ENCODE measurements around the gene IL12B.
"Not testable (repeated sequence)": the region's sequence is repeated elsewhere in the genome, so short reads cannot be mapped to it uniquely, and the experiment has no call there.

Gene IL12B

DNA sequence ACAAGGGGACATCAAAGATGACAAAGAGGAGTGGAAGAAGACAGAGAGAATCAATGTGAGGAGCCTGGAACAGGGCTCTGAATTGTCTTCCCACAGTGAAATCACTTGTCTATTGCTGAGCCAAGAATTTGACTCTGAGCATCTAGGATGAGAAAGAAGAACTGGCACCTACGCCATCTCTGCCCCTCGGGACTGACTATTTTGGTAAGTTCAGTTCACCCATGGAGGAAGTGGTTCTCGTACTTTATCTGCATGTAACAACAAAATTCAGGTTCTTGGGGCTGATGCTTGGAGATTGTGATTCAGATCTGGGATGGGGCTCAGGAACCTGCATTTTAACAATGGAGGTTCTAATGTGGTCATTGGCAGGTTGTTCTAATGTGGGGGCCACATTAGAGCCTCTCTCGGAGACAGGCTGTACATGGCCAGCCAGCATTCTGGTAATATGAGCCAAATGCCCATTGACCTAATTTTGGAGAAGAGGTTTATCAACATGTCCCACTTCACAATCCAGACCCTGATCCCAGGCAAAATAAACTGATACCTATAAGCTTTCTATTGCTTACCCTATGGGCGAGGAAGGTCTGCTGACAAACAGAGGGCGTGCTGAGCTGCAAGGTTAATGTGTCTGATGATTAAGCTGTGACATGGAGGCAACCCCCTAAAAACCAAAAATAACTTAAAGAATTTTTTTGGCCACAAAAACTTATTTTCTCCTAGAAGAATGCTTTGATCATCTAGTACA is 2.7 kb upstream of the IL12B start:
- no peak for DNase-seq (ENCODE audit: low read depth, low spot score)

DNA sequence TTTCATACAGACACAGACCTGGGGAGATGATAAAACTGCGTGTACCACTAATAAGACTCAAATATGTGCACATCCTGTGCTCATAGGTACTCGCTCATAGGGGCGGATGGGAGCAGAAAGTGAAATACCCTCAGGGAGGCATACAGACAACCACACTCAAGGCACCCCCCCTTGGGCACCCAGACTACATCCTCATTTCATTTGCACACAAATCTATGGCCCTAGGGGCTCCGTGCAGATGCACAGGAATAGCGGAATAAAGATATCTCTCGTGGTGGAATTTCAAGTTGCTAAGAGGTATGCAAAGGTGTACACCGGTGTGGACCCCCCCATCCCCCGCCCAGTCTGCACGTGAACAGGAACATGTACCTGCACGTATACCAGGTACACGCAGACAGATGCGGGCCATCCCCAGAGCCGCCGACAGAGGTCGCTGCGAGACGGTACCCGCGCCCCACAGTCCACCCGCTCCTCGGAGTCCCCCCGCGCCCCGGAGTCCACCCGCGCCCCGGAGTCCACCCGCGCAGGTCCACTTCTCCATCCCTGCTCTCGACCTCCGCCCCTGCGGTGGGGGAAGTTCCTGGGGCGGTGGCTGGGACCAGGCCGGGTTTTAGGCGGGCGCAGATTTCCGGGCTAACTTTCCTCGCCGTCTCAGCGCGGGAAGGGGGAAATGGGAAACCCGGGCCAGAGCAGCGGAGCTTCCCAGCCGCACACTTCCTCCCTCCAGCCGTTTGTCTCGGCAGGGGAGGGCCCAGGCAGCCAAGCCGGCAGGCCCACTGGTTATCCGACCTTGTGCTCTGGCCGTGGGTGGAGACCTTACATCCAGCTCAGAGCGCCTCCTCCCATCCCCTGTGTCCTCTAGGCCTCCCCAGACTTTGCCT is 1.0 kb upstream of the IL12B start:
- no peak for DNase-seq (ENCODE audit: low read depth, low spot score)

DNA sequence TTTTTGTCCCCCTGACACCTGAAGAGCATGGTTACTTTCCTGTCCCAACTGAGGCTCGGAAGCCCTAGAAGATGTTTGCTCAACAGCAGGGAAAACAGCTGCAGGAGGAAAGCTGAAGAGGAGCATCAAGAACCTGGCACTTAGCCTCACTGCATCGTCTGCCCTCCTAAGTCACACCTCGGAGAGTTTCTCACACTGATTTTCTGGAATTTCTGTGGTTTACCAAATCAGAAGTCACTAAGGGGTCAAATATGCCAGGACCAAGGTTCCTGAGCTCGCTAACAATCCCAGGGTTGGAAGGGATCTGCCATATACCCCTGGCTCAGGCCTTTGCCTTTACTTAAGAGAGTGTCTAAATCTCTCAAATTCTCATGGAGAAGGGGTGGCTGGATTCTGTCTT is 5.3 kb downstream of the IL12B start:
- DNase-seq (ENCODE audit: low read depth, low spot score), result no peak

DNA sequence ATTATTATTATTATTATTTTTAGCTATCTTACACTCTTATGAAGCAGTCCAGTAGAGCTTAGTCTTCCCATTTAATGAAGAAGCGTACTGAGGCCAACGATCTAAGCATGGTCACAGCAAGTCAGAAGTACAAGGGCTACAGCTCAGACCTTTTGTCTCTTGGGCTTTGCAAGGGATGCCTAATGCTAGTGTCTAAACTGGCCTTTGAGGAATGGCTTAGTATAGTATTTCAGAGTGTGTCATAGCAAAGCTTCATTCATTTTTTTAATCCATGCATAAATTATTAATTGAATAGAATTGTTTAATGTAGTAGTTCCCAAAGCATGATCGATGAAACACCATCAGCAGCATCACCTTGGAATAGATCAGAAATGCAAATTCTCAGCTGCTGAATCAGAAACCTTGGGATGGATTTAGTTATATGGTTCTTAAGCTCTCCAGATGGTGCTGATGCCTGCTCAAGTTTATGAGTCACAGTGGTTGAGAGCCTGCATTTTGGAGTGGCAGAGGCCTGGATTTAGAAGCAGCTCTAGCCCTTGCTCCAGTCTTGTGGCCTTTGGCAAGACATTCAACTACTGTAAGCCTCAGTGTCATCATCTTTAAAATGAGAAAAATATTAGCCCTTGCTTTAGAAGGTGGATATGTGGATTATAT is 6.1 kb downstream of the IL12B start:
- DNase-seq (ENCODE audit: low read depth, low spot score), result no peak

DNA sequence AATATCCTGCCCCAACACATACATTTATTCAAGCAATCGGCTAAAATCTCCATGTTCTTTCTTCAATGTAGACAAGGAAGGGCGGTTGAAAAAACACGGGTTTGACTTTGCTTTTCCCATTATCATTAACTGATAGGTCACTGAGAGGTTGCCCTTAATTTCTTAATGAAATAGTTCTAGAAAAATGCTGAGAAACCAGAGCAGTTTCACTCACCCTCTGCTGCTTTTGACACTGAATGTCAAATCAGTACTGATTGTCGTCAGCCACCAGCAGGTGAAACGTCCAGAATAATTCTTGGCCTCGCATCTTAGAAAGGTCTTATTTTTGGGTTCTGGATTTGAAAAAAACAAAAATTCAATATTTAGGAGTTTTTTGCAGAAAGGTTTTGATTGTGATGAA is 8.1 kb downstream of the IL12B start:
- no peak for DNase-seq (ENCODE audit: low read depth, low spot score)

DNA sequence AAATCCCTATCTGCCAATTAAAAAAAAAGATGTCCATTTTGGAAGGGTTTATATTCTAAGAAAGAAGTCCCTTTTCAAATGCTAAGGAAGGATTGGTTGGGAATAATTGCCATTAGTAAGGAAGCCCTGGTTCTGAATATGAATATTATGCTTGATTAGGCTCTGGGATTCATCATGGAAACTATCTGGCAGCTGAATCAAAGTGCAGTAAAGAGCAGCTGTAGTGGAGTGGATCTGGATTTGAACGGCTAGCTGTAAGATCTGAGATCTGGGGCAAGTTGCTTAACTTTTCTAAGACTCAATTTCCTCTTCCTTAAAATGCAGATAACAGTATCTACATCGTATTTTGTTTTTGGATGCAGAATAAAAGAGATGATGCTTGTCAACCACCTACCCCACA is 10.5 kb downstream of the IL12B start:
- no peak for DNase-seq (ENCODE audit: low read depth, low spot score)

DNA sequence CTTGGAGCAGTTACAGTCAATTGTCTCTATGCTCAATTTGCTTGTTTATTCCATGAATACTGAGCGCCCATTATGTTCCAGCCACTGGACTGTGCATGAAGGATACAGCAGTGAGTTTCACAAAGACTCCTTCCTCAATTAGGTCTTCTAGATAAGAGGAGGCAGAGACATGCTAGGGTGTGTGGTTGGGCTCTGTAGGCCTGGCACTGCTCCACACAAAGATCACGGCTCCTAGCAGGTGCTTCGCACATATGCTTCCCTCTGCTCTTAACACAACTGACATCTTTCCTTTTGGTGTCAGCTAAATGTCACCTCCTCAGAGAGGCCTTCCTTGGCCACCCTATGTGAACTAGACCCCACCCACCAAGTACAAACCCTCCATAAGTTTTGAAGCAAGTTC is 10.9 kb downstream of the IL12B start:
- DNase-seq (ENCODE audit: low read depth, low spot score), result no peak

DNA sequence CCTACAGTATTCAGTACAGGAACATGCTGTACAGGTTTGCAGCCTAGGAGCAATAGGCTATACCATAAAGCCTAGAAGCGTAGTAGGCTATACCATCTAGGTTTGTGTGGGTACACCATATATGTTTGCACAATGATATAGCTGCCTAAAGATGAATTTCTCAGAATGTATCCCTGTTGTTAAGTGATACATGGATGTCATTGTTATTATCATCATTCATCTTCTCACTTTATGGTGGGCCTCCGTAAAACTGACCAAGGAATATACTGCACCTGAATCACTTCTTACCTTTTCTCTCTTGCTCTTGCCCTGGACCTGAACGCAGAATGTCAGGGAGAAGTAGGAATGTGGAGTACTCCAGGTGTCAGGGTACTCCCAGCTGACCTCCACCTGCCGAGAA is 11.8 kb downstream of the IL12B start:
- DNase-seq (ENCODE audit: low read depth, low spot score), result no peak

DNA sequence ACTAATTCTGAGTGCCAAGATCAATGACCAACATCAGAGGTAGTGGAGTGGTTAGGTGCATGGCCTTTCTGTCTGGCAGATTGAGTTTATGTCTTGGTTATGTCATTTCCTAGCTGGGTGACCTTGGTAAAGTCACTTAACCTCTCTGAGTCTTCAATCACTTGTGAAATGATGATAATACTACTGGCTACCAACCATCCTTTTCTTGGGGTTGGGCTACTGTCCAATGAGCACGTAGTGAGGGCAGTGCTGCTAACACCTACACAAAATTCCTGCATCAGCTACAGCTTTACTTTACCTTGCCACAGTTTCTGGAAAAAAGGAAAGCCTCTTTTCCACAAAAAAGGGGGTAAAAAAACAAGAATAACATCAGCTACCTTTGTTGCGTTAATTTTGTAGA is 12.4 kb downstream of the IL12B start:
- no peak for DNase-seq (ENCODE audit: low read depth, low spot score)

DNA sequence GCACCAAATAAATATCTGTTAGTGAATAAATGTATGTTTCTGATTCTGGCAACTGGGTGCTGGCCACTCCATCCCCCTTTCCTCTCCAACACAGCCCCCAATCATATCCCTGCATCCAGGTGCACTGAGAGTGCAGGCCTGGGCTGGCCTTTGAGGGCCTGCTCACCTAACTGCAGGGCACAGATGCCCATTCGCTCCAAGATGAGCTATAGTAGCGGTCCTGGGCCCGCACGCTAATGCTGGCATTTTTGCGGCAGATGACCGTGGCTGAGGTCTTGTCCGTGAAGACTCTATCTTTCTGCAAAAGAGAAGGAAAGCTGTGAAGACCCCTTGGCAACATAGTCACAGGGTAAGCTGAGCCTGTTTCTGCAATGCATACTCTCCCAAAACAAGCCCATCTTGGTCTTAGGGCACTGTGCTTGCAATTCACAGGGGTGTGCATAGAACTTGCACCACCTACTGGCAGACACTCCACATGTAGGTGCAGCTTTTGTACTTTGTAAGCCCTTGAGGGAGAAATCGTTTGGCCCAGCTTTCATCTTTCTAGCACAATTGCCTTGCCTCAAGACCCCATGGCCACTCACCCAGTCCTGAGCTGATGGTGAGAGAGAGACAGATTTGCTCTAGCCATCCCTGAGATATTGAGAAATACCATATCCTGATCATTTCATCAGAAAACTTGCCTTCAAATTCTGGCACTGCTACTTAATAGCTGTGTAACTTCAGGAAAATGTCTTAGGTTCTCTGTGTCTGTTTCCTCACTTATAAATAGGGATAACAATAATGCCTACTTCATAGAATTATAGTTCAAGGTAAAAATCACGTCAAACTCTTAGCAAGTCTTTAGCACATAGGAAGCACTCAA is 13.5 kb downstream of the IL12B start:
- DNase-seq (ENCODE audit: low read depth, low spot score), result no peak

DNA sequence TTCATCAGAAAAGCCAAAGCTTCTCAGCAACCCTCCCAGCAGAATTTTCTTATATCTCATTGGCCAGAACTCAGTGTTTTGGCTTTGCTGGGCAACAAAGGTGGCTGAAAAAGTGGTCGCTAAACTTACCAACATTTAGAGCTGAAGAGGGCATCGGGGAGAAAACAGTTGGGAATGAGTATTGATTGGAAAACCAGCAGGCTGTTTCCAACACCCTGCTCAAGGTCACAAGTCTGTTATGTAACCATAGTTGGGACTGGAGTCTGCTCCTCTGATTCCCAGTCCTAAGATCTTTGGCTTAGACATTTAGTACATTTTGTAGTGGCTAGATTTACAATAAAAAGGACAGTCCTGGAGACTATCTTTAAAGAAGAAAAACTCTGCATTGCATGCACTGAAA is 17.1 kb downstream of the IL12B start:
- DNase-seq (ENCODE audit: low read depth, low spot score), result no peak

DNA sequence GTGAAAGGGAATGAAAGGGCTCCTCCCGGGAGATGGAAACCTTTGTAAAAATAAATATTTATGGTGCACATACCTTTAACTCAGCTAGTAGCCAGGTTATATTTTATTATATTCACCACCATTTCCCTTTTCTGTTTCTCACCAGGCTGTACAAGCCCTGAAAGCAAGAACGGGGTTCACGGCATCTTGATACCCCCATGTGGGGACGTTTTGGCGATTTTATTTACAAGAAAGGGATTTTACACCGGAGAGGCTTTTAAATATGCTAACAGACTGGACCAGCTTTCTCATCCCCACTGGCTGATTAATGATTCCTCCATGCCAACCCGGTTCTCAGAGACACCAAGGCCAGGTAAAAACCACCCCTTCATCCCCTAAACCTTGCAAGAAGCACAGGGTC is 19.2 kb downstream of the IL12B start:
- DNase-seq (ENCODE audit: low read depth, low spot score), result no peak

DNA sequence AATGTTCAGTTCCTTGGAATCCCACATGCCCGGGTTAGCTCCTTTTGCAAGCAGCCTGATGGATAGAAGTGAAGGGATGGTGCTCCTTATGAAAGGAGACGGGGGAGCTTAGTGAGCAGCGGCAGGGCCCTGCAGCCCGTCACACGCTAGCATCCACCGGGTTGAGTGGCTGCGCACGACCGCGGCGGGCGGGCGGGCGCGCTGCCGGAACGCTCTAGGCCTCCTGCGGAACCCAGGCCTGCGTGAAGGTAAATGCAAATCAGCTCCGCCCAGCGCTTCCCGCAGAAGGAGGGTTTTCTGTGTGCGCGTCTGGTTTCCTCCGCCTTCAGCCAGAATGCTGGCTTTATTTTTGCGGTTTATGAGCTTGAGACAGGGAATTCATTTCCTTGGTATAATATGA is 19.8 kb downstream of the IL12B start:
- DNase-seq (ENCODE audit: low read depth, low spot score), result no peak

DNA sequence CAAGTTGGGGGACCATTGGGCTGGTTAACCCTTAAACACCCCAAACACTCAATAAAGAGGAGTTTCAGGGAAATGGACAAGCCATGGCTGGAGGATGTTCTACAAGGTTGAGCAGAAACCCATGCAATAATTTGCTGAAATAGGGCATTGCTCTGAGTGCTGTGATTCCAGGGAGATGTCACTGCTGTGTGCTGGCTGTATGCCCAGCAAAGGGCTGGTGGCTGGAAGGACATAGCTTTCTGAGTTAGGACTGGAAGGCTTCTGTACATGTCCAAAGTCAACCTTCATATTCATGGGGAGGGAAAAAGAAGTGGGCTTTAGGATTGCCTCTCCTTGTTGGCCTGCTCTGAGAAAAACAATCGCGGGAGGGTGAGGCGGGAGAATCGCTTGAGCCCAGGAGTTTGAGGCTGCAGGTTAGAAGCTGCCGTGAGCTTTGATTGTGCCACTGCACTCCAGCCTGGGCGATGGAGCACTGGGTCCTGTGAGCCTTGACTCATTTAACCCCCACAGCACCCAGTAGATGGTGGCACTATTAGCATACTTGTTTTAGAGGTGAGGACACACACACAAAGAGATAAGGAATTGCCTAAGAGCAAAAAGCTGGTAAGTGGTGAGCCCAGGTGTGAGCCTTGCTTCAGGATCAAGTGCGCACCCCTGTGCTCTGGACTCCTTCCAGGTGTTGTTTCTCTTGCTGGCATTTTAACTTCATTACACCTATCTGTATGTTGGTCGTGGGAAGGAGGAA is 20.4 kb downstream of the IL12B start:
- no peak for DNase-seq (ENCODE audit: low read depth, low spot score)

DNA sequence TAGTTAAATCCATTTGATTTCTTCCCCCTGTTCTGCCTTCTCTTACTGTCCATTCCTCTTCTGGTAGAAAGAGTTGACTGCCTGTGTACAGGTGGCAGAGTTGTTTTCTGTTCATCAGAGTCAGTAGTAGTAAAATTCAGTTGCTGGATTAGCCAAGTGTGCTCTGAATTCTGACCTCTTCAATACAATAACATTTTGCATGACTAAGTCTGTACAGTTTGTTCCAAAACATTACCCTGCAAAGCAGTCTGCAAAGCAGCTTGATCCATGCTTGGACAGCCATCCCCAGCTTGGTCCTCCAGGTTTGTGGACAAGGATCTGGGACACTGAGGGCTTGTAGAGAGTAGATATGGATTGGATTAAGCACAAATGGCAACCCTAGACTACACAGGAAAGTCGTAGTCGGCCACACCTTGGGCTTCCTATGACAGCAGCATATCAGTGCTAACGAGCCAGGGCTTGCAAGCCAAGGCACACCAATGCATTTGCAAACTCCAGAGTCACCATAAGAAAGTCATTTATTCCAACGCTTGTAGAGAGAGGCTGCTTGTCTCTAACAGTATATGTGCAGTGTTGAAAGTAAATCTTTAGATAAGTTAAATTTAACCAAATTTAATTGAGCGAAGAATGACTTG is 25.2 kb downstream of the IL12B start:
- DNase-seq (ENCODE audit: low read depth, low spot score), result no peak

DNA sequence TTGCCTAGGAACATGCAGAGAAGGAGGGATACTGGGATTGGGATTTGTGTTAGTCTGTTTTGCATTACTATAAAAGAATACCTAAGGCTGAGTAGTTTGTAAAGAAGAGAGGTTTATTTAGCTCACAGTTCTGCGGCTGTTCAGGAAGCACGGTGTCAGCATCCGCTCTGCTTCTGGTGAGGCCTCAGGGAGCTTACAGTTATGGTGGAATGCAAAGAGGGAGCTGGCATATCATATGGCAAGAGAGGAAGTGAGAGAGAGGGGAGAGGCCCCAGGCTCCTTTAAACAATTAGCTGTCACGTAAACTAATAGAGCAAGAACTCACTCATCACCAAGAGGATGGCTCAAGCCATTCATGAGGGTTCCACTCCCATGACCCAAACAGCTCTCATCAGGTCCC is 27.0 kb downstream of the IL12B start:
- DNase-seq (ENCODE audit: low read depth, low spot score), result no peak

DNA sequence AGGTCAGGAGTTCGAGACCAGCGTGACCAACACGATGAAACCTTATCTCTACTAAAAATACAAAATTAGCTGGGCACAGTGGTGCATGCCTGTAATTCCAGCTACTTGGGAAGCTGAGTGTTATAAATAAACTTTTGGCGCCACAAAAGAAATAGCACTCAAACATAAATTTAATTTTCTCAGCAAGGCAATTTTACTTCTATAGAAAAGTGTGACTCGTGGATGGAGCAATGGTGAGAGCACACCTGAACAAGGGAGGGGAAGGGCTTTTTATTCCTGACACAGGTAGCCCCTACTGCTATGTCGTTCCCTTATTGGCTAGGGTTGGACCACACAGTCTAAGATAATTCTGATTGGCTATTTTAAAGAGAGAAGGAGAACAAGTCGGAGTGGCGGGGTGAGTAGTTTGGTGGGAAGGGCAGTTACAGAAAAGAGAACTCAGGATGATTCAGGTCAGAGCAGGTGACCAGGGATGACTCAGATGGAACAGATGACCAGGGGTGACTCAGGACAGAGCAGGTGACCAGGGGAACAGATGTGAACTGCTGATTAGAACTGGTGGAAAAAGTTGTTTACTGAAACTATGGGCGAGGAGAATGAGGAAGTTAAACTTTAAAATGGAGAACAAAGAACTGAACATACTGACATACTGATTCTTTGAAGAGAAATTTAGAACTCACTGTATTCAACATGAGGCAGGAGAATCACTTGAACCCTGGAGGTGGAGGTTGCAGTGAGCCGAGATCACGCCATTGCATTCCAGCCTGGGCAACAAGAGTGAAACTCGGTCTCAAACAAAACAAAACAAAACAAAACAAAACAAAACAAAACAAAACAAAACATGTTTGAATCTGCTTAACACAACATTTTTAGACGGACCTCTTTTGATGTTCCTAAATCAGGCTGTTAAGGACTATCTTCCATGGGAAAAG is 28.1 kb downstream of the IL12B start:
- not testable (repeated sequence) for DNase-seq (ENCODE audit: low read depth, low spot score)

DNA sequence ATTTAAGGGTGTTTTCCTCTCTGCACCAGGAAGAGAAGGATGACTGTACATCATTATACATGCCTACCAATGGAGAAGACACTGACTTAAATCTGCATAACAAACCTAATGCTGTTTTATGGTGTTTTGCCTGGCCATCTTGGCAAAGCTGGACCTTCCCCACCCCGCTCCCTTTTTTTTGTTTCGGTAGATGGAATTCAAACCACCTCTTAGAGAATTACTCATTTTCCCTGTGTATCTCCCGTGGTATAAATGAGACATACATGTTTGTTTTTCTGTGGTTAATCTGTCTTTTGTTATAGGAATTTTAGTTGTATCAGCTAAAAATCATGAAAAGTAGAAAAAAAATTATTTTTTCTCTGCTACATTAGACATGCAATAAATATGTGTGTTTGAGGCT is 28.8 kb downstream of the IL12B start:
- no peak for DNase-seq (ENCODE audit: low read depth, low spot score)

DNA sequence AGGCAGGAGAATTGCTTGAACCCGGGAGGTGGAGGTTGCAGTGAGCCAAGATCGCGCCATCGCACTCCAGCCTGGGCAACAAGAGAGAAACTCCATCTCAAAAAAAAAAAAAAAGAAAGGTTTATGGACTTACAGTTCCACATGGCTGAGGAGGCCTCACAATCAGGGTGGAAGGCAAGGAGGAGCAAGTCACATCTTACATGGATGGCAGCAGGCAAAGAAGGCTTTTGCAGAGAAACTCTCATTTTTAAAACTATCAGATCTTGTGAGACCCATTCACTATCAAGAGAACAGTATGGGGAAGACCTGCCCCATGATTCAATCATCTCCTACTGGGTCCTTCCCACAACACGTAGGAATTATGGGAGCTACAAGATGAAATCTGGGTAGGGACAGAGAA is 33.0 kb downstream of the IL12B start:
- not testable (repeated sequence) for DNase-seq (ENCODE audit: low read depth, low spot score)

All from brain pericyte (primary cell).